HG02623 (cell line): ENCODE results near the gene PAMR1.
"Not testable (repeated sequence)": the region's sequence is repeated elsewhere in the genome, so short reads cannot be mapped to it uniquely, and the experiment has no call there.

ENCODE experiments used
- ATAC-seq: cut with Tn5 transposase; IDR thresholded peaks from one replicate; pipeline ENCODE4 v1.9.1; 2021; ENCODE audit warnings: moderate library complexity; ENCODE audit not compliant: unreplicated experiment

Gene PAMR1

GRCh38 chr11:35525501-35526175 lies at the start of gene PAMR1:
Gene PAMR1 (minus strand): TSS chr11:35525616. CDS start chr11:35525585, 31 bp downstream.
- ATAC-seq: no peak

GRCh38 chr11:35571696-35572095 lies 46.3 kb upstream of the PAMR1 start:
- ATAC-seq: no peak

GRCh38 chr11:35567737-35568465 lies 42.5 kb upstream of the PAMR1 start:
- no peak for ATAC-seq

- no peak for ATAC-seq
Observed at GRCh38 chr11:35566885-35567284, 41.5 kb upstream of the PAMR1 start.

GRCh38 chr11:35566181-35566580 lies 40.8 kb upstream of the PAMR1 start:
- ATAC-seq: no peak

GRCh38 chr11:35564245-35564595 lies 38.8 kb upstream of the PAMR1 start:
- no peak for ATAC-seq

GRCh38 chr11:35563484-35564244 lies 38.2 kb upstream of the PAMR1 start:
- ATAC-seq: no peak

GRCh38 chr11:35559949-35560348 lies 34.5 kb upstream of the PAMR1 start:
- no peak for ATAC-seq

- no peak for ATAC-seq
Observed at GRCh38 chr11:35558513-35558912, 33.1 kb upstream of the PAMR1 start.

- no peak for ATAC-seq
Observed at GRCh38 chr11:35555488-35555887, 30.1 kb upstream of the PAMR1 start.

GRCh38 chr11:35554491-35555437 lies 29.3 kb upstream of the PAMR1 start:
- no peak for ATAC-seq

- no peak for ATAC-seq
Observed at GRCh38 chr11:35553831-35554230, 28.4 kb upstream of the PAMR1 start.

GRCh38 chr11:35553021-35553420 lies 27.6 kb upstream of the PAMR1 start:
- no peak for ATAC-seq

- ATAC-seq: no peak
Observed at GRCh38 chr11:35552616-35553015, 27.2 kb upstream of the PAMR1 start.

- ATAC-seq: no peak
Observed at GRCh38 chr11:35550374-35551036, 25.1 kb upstream of the PAMR1 start.

GRCh38 chr11:35549787-35550186 lies 24.4 kb upstream of the PAMR1 start:
- no peak for ATAC-seq

- no peak for ATAC-seq
Observed at GRCh38 chr11:35548925-35549561, 23.6 kb upstream of the PAMR1 start.

GRCh38 chr11:35547995-35548394 lies 22.6 kb upstream of the PAMR1 start:
- ATAC-seq: not testable (repeated sequence)

GRCh38 chr11:35546317-35546716 lies 20.9 kb upstream of the PAMR1 start:
- ATAC-seq: no peak
